ENCODE data around the gene RPS19. TPM values are rescaled to one million over a fixed set of nuclear protein-coding genes. Genes with fewer than 3 reads are reported as not detected.

Gene RPS19
- total and polyA plus RNA-seq, 4 donors = 1,062 to 2,335 (median 1,709) TPM

GRCh38 chr19:41918095-41918494 lies 58.0 kb downstream of the RPS19 start:
- Histone ChIP-seq H3K36me3 (ENCODE audit: control insufficient read depth in 1 of 2, insufficient read depth in 2 of 2, low read length in 1 of 2) (no peaks in the 10 kb centered on the region), H3K4me3 (ENCODE audit: low read length in 2 of 2) (no peak overlapping the region), H3K4me1 (ENCODE audit: control insufficient read depth in 1 of 2, insufficient read depth in 2 of 2, low read length in 2 of 2) (no peaks in the 10 kb centered on the region), H3K27ac (ENCODE audit: low read depth in 1 of 2, low read length in 2 of 2) (no peak overlapping the region), H3K27me3 (ENCODE audit: control insufficient read depth in 1 of 2, insufficient read depth in 2 of 2, low read length in 1 of 2) (peaks cover 0 to 2% of the 10 kb centered on the region in 2 donors), H3K9me3 (ENCODE audit: control insufficient read depth, low read length) (no peaks in the 10 kb centered on the region)
- 86 to 90% methylated on average over 6 of the region's 6 CpGs for WGBS, 2 donors
- DNase-seq (no peak), ATAC-seq (ENCODE audit: low FRiP score) (no peak)
- intact Hi-C loops (cut with DNase I) = no loop called here

- DNase-seq (no peak), ATAC-seq (ENCODE audit: low FRiP score) (no peak)
- Histone ChIP-seq H3K27me3 (ENCODE audit: control insufficient read depth in 1 of 2, insufficient read depth in 2 of 2, low read length in 1 of 2) (peaks cover 0 to 2% of the 10 kb centered on the region in 2 donors), H3K36me3 (ENCODE audit: control insufficient read depth in 1 of 2, insufficient read depth in 2 of 2, low read length in 1 of 2) (no peaks in the 10 kb centered on the region), H3K4me1 (ENCODE audit: control insufficient read depth in 1 of 2, insufficient read depth in 2 of 2, low read length in 2 of 2) (no peaks in the 10 kb centered on the region), H3K9me3 (ENCODE audit: control insufficient read depth, low read length) (no peaks in the 10 kb centered on the region), H3K4me3 (ENCODE audit: low read length in 2 of 2) (no peak overlapping the region), H3K27ac (ENCODE audit: low read depth in 1 of 2, low read length in 2 of 2) (no peak overlapping the region)
- 86 to 88% methylated on average over 5 of the region's 5 CpGs for WGBS, 2 donors
- intact Hi-C loops (cut with DNase I) = no loop called here
Measured at GRCh38 chr19:41918653-41919244, 58.7 kb downstream of the RPS19 start.

GRCh38 chr19:41919948-41920712 lies 60.1 kb downstream of the RPS19 start:
- no peak overlapping the region for H3K27ac ChIP-seq (ENCODE audit: low read depth in 1 of 2, low read length in 2 of 2)

GRCh38 chr19:41920882-41921576 lies 61.0 kb downstream of the RPS19 start:
- Histone ChIP-seq H3K27me3 (ENCODE audit: control insufficient read depth in 1 of 2, insufficient read depth in 2 of 2, low read length in 1 of 2) (peaks cover 0 to 1% of the 10 kb centered on the region in 2 donors), H3K4me3 (ENCODE audit: low read length in 2 of 2) (no peak overlapping the region), H3K27ac (ENCODE audit: low read depth in 1 of 2, low read length in 2 of 2) (no peak overlapping the region), H3K9me3 (ENCODE audit: control insufficient read depth, low read length) (peaks cover 1% of the 10 kb centered on the region), H3K4me1 (ENCODE audit: control insufficient read depth in 1 of 2, insufficient read depth in 2 of 2, low read length in 2 of 2) (no peaks in the 10 kb centered on the region), H3K36me3 (ENCODE audit: control insufficient read depth in 1 of 2, insufficient read depth in 2 of 2, low read length in 1 of 2) (no peaks in the 10 kb centered on the region)
- DNase-seq (no peak), ATAC-seq (ENCODE audit: low FRiP score) (no peak)
- 6 to 9% methylated on average over 26 of the region's 26 CpGs for WGBS, 2 donors
- intact Hi-C loops (cut with DNase I) = no loop called here

More at GRCh38 chr19:41919948-41920712, 60.1 kb downstream of the RPS19 start:
- Histone ChIP-seq H3K4me3 (ENCODE audit: low read length in 2 of 2) (no peak overlapping the region), H3K4me1 (ENCODE audit: control insufficient read depth in 1 of 2, insufficient read depth in 2 of 2, low read length in 2 of 2) (no peaks in the 10 kb centered on the region), H3K9me3 (ENCODE audit: control insufficient read depth, low read length) (no peaks in the 10 kb centered on the region), H3K27me3 (ENCODE audit: control insufficient read depth in 1 of 2, insufficient read depth in 2 of 2, low read length in 1 of 2) (peaks cover 0 to 2% of the 10 kb centered on the region in 2 donors), H3K36me3 (ENCODE audit: control insufficient read depth in 1 of 2, insufficient read depth in 2 of 2, low read length in 1 of 2) (no peaks in the 10 kb centered on the region)
- ATAC-seq (ENCODE audit: low FRiP score) (no peak), DNase-seq (no peak)
- intact Hi-C loops (cut with DNase I) = no loop called here
- 86 to 92% methylated on average over 33 of the region's 33 CpGs for WGBS, 2 donors

- no peaks in the 10 kb centered on the region for H3K27me3 ChIP-seq (ENCODE audit: control insufficient read depth in 1 of 2, insufficient read depth in 2 of 2, low read length in 1 of 2)
- no peaks in the 10 kb centered on the region for H3K36me3 ChIP-seq (ENCODE audit: control insufficient read depth in 1 of 2, insufficient read depth in 2 of 2, low read length in 1 of 2)
- H3K27ac ChIP-seq (ENCODE audit: low read depth in 1 of 2, low read length in 2 of 2) = no peak overlapping the region
- 7 to 12% methylated on average over 13 to 22 of the region's 22 CpGs for WGBS, 2 donors
- H3K4me1 ChIP-seq (ENCODE audit: control insufficient read depth in 1 of 2, insufficient read depth in 2 of 2, low read length in 2 of 2) = no peaks in the 10 kb centered on the region
- ATAC-seq (ENCODE audit: low FRiP score) (no peak), DNase-seq (no peak)
- H3K4me3 ChIP-seq (ENCODE audit: low read length in 2 of 2) = no peak overlapping the region
- intact Hi-C loops (cut with DNase I) = no loop called here
- H3K9me3 ChIP-seq (ENCODE audit: control insufficient read depth, low read length) = peaks cover 5% of the 10 kb centered on the region
Measured at GRCh38 chr19:41921577-41922576, 61.8 kb downstream of the RPS19 start.

Small RNA genes lying within 50 kb of the gene (microRNA-seq; reads per million reads assigned to microRNA genes)
- gene MIR6797 = 0 reads per million in 2 donors

Other genes starting within 250 kb of the RPS19 start
- 1 to 10 TPM in 1 of 2 donors, under 1 TPM in 1; 0.84 to 1.8 TPM for gene CEACAM4, start 233.2 kb upstream of the RPS19 start, total RNA-seq
- under 1 TPM in 1 of 2 donors, not detected in 1; 0.51 TPM for gene CEACAM4, start 233.2 kb upstream of the RPS19 start, polyA plus RNA-seq
- under 1 TPM in 1 of 2 donors, not detected in 1; 0.26 TPM for gene CEACAM7, start 172.0 kb upstream of the RPS19 start, total RNA-seq
- gene CEACAM7, start 172.0 kb upstream of the RPS19 start, polyA plus RNA-seq = 1 to 10 TPM in 1 of 2 donors, under 1 TPM in 1; 0.61 to 7.4 TPM
- gene CEACAM5, start 151.6 kb upstream of the RPS19 start, total RNA-seq = 1 to 10 TPM in 1 of 2 donors, under 1 TPM in 1; 0.30 to 1.0 TPM
- 1 to 10 TPM in 1 of 2 donors, under 1 TPM in 1; 0.67 to 9.4 TPM for gene CEACAM5, start 151.6 kb upstream of the RPS19 start, polyA plus RNA-seq
- gene CEACAM6, start 104.7 kb upstream of the RPS19 start, total RNA-seq = under 1 TPM in 1 of 2 donors, not detected in 1; 0.33 TPM
- gene CEACAM6, start 104.7 kb upstream of the RPS19 start, polyA plus RNA-seq = 1 to 10 TPM in 1 of 2 donors, under 1 TPM in 1; 0.33 to 6.5 TPM
- gene CEACAM3, start 63.7 kb upstream of the RPS19 start, total RNA-seq = under 1 TPM; 0.39 to 0.99 TPM
- gene CEACAM3, start 63.7 kb upstream of the RPS19 start, polyA plus RNA-seq = not detected
- not detected for gene LYPD4, start 15.6 kb upstream of the RPS19 start, total RNA-seq
- not detected for gene LYPD4, start 15.6 kb upstream of the RPS19 start, polyA plus RNA-seq
- not detected for gene DMRTC2, start 15.2 kb upstream of the RPS19 start, total RNA-seq
- gene DMRTC2, start 15.2 kb upstream of the RPS19 start, polyA plus RNA-seq = not detected
- gene CD79A, start 17.0 kb downstream of the RPS19 start, total RNA-seq = 1 to 10 TPM in 1 of 2 donors, under 1 TPM in 1; 0.96 to 1.3 TPM
- under 1 TPM; 0.49 to 0.63 TPM for gene CD79A, start 17.0 kb downstream of the RPS19 start, polyA plus RNA-seq
- 100 to 1,000 TPM in 1 of 2 donors, 10 to 100 TPM in 1; 95.5 to 137 TPM for gene ARHGEF1, start 22.9 kb downstream of the RPS19 start, total RNA-seq
- gene ARHGEF1, start 22.9 kb downstream of the RPS19 start, polyA plus RNA-seq = 100 to 1,000 TPM in 1 of 2 donors, 10 to 100 TPM in 1; 29.8 to 163 TPM
- under 1 TPM; 0.51 to 0.81 TPM for gene ERFL, start 68.2 kb downstream of the RPS19 start, total RNA-seq
- gene ERFL, start 68.2 kb downstream of the RPS19 start, polyA plus RNA-seq = under 1 TPM in 1 of 2 donors, not detected in 1; 0.46 TPM
- gene RABAC1, start 99.1 kb downstream of the RPS19 start, total RNA-seq = 100 to 1,000 TPM; 175 to 198 TPM
- 100 to 1,000 TPM; 223 to 376 TPM for gene RABAC1, start 99.1 kb downstream of the RPS19 start, polyA plus RNA-seq
- gene ATP1A3, start 134.0 kb downstream of the RPS19 start, total RNA-seq = not detected
- under 1 TPM in 1 of 2 donors, not detected in 1; 0.38 TPM for gene ATP1A3, start 134.0 kb downstream of the RPS19 start, polyA plus RNA-seq
- 10 to 100 TPM; 20.8 to 24.5 TPM for gene GRIK5, start 210.0 kb downstream of the RPS19 start, total RNA-seq
- 10 to 100 TPM in 1 of 2 donors, 1 to 10 TPM in 1; 3.5 to 39.0 TPM for gene GRIK5, start 210.0 kb downstream of the RPS19 start, polyA plus RNA-seq
- gene ZNF574, start 215.9 kb downstream of the RPS19 start, total RNA-seq = 10 to 100 TPM in 1 of 2 donors, 1 to 10 TPM in 1; 9.0 to 10.3 TPM
- gene ZNF574, start 215.9 kb downstream of the RPS19 start, polyA plus RNA-seq = 1 to 10 TPM; 2.4 to 6.8 TPM